H4 (cell line): Measurements from ENCODE around the gene PIK3C2G. TPM values are rescaled to one million over a fixed set of nuclear protein-coding genes. Genes with fewer than 3 reads are reported as not detected.

Experiments
- DNase-seq: peaks from one replicate; pipeline ENCODE4 v3.0.0-alpha.2; 2015; ENCODE audit warnings: low spot score
- total RNA-seq: library from RNA; depleted of rRNA; stranded (reverse); fragments of >200 nt; shearing (Covaris generic); gene quantifications from 2 replicates; pipeline ENCODE4 v1.2.3, GENCODE V29; 2014

PIK3C2G gene
- total RNA-seq, 1 experiment from 2014 or later, result not detected

GRCh38 chr12:18414671-18415070 is 153.4 kb downstream of the PIK3C2G start:
- DNase-seq, result no peak

DNA sequence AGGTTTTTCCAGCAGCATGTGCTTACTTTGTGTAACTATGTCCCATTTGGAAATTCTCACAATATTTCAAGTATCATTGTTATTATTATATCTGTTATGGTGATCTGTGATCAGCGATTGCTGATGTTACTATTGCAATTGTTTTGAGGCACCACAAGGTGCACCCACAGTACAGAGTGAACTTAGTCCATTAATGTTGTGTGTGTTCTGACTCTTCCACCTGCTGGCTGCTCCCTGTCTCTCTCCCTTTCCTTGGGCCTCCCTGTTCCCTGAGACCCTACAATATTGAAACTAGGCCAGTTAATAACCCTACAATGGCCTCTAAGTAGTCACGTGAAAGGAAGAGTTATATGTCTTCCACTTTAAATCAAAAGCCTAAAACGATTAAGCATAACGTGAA is 153.9 kb downstream of the PIK3C2G start:
- DNase-seq, result no peak

GRCh38 chr12:18416412-18416811 is 155.1 kb downstream of the PIK3C2G start:
- DNase-seq, result no peak

DNA sequence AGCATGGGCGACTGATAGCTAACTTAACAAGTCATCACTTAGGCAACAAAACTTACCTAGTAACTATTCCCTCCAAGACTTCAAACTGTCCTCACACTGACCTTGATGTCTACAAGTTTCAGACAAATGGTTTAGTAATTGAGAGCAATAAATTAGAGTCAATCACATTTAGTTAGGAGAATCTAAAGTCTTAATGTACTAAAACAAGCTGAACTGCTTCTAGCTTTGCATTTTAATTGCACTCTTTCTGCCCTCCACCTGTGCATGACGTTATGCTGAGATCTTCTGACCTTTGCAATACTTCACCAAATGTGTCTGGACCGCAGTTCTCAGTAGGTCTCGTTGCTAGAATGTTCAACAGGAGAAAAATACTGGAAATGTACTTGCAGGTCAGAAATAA is 158.0 kb downstream of the PIK3C2G start:
- DNase-seq, result no peak

GRCh38 chr12:18421867-18422266 is 160.5 kb downstream of the PIK3C2G start:
- DNase-seq, result no peak

DNA sequence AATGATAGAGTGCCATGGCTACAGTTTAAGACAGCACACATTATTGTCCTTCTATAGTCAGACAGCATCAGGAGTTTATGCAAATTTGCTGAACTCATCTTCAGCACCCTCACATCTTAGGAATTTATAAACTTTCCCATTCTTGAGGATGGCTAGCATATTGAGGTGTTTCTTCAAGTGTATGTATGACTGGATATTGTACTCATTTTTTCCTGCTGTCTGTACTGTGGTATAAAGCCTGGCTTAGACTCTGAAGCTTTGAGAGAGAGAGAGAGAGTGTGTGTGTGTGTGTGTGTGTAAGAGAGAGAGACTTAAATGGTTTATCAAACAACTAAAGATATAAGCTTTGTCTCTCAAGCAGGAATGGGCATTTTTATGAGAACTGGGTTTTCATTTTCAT is 161.6 kb downstream of the PIK3C2G start:
- no peak for DNase-seq

GRCh38 chr12:18424857-18425256 is 163.5 kb downstream of the PIK3C2G start:
- no peak for DNase-seq

- DNase-seq, result no peak
Measured at GRCh38 chr12:18427520-18427919, 166.2 kb downstream of the PIK3C2G start.

GRCh38 chr12:18428416-18428815 is 167.1 kb downstream of the PIK3C2G start:
- no peak for DNase-seq

DNA sequence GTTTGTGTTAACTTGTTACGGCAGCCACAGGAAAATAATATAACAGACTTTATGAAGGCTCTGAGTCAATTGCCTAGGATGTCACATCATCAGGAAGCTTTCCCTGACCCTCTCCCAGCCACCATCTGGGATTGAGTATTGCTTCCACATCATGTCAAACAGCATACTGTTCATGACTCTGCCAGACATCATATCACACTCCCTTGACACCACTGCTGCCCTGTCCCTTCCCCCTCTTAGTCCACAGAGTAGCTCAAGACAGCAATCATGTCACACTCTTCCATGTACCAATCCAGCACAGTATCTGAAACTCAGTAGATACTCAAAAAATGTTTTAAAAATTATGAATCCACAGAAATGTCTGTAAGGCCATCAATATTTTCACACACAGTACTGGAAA is 168.0 kb downstream of the PIK3C2G start:
- no peak for DNase-seq

DNA sequence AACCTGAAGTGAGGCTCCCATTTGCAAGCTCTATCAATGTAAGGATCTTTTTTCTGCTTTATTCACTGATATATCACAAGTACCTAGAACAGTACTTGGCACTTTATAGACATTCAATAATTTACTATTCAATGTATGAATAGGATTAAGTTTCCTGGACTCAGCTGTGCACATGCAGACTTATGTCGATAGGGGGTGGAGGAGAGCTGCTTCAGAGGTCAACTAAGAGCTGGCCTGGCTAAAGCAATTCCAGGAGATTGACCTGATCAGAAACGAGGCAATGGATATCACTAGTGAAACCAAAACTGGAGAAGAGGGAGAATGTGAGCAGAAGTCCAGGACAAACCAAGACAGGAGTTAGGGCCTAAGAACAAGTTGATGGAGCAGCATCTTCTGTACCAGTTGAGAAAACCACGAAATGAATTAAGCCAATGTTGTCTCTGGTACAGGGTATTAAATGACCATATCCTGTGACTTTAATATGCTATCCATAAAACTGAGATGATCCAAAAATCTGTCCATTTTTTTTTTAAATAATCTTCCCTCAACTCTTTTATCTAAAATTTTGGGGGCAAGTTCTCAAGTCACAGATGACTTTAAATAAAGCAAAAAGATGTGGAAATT is 169.2 kb downstream of the PIK3C2G start:
- DNase-seq, result peak; percentile 43

DNA sequence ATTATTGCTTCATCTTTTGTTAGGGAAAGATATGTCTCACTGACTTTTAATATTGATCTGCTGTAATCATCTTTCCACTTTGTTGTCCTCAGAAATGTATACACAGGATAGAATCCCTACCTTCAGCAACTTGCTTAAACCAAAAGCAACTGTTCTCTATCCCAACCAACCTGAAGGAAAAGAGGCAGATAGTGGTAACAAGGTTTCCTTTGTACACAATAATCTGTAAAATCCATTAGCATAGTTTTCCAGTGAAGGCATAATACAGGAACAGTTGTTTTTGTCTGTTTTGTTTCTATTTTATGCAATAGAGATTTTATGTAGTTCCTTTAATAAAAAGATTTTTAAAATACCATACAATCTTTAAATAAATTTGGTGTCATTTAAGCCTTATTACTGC is 170.5 kb downstream of the PIK3C2G start:
- DNase-seq, result no peak

DNA sequence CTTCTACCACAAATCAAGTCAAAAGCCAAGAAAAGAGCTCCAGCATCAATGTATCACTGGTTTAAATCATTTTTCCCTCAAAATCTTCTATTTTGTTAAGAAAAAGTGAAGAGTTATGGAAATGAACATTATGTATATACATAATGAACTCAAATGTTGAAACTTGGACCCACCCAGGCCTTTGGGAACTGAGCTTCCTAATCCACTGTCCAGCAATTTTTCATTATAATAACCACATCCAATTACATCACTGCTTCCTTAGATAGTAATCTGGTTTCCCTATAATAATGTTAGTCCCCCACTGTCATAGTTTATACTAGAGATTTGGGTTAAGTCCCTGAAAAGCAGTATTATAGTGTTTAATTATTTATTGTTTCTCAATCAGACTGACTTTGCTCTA is 170.9 kb downstream of the PIK3C2G start:
- no peak for DNase-seq

DNA sequence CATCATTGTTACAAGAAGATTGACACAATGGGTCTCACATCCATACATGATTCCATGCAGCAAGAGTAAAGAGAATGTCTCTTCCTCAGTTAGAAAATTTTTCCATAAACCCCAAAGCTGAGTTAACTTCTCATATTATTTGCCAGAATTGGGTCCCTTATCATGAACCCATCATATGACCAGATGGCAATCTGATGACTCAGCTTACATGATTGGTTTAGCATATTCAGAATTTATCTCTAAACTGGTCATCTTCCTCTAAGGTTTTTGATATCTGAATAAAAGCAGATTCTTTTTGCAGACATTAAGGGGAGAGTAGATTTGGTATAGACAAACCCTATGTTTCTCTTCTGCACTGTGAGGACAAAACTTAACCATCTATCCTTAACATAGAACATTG is 174.9 kb downstream of the PIK3C2G start:
- no peak for DNase-seq

DNA sequence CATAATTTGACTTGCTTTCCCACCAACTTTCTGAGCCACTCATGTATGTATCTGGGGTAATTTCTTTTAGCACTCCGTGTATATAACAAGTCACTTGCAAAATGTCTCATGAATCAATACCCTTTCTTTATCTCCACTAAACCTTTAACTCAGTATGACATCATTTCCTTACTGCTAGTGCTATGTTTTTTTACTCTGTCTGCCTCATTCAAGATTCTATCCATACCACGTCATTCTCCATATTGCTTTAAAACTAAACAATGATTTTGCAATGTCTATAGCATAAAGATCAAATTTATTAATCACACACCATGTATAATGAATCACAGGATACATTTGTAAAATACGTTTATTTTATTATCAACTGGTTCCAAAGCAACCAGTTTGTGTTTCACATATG is 178.2 kb downstream of the PIK3C2G start:
- DNase-seq, result no peak

GRCh38 chr12:18443768-18444437 is 182.6 kb downstream of the PIK3C2G start:
- DNase-seq, result no peak

- no peak for DNase-seq
Measured at GRCh38 chr12:18446061-18446644, 184.8 kb downstream of the PIK3C2G start.

DNA sequence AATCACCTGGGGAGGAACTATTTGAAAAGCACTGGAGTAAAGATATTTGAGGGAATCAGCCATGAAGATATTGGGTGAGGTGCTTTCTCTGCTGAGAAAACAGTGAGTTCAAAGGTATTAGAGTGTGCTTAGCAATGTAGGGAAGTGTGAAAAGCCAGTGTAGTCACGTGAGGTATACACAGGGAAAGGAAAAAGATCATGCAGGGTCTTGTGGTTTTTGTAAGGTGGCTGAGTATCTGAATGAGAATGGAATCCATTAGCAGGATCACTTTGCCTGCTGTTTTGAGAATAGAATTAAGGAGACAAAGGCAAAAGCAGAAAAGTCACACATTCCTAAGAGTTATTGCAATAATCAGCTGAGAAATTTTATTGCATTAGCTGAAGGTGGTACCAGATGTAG is 193.0 kb downstream of the PIK3C2G start:
- no peak for DNase-seq

GRCh38 chr12:18456344-18456743 is 195.0 kb downstream of the PIK3C2G start:
- DNase-seq, result no peak

DNA sequence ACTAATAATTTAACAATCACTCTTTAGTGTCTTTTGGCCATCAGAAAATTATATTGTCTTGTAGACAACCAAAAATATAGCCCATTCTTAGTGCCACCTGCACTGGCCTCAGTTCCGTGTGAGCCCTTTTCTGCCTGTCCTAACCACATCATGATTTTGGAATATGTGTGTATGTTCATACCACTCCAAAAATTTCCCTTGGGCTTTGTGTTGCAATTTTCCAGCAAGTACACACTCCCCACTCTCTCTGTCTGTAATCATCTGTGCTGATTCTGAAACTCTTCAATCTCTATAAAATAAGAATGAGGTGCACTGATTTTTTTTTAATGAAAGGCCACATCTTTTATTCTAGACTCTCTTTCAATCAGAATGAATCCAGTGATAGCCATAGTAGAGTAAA is 196.0 kb downstream of the PIK3C2G start:
- DNase-seq, result no peak

- no peak for DNase-seq
Measured at GRCh38 chr12:18461758-18462157, 200.4 kb downstream of the PIK3C2G start.

DNA sequence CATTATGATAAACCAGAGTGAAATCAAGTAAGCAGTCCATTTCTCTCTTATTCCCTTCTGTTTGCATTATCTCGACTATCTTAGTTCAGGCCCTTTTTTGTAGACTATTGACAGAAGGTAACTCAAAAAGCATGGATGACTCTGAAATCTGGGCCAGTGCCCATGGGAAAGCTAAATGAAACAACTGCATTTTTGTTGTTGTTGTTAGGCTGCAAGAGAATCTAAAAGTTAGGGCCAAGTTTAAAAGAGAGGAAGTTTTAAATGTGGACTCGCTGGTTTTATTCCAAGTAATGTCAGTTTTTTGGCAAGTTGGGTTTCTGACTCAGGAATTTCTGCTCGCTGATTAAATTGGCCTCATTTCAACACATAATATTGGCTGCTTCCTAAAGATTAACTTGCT is 201.1 kb downstream of the PIK3C2G start:
- no peak for DNase-seq

- DNase-seq, result no peak
Measured at GRCh38 chr12:18467620-18468245, 206.4 kb downstream of the PIK3C2G start.
